GM18858 (cell line): ENCODE data around the gene SLC1A2.
A peak's percentile ranks its signal among the peaks of the same experiment; 100 is the strongest.

Experiments
- ATAC-seq: cut with Tn5 transposase; IDR thresholded peaks from one replicate; pipeline ENCODE4 v1.9.1; 2021; ENCODE audit not compliant: unreplicated experiment

Gene SLC1A2

GRCh38 chr11:35277827-35278226 lies 141.5 kb downstream of the SLC1A2 start:
- ATAC-seq = no peak

GRCh38 chr11:35276396-35277145 lies 142.8 kb downstream of the SLC1A2 start:
- no peak for ATAC-seq

GRCh38 chr11:35275786-35276170 lies 143.6 kb downstream of the SLC1A2 start:
- no peak for ATAC-seq

GRCh38 chr11:35274909-35275785 lies 144.2 kb downstream of the SLC1A2 start:
- no peak for ATAC-seq

GRCh38 chr11:35272391-35272902 lies 146.9 kb downstream of the SLC1A2 start:
- peak; percentile 81 for ATAC-seq

GRCh38 chr11:35271031-35271430 lies 148.3 kb downstream of the SLC1A2 start:
- ATAC-seq = no peak

GRCh38 chr11:35270342-35270741 lies 149.0 kb downstream of the SLC1A2 start:
- no peak for ATAC-seq

- ATAC-seq = no peak
Observed at GRCh38 chr11:35267504-35267903, 151.9 kb downstream of the SLC1A2 start.

GRCh38 chr11:35265755-35266454 lies 153.5 kb downstream of the SLC1A2 start:
- ATAC-seq = no peak

GRCh38 chr11:35262735-35263134 lies 156.6 kb downstream of the SLC1A2 start:
- no peak for ATAC-seq

- no peak for ATAC-seq
Observed at GRCh38 chr11:35262056-35262455, 157.3 kb downstream of the SLC1A2 start.

- ATAC-seq = no peak
Observed at GRCh38 chr11:35261197-35261596, 158.2 kb downstream of the SLC1A2 start.

- no peak for ATAC-seq
Observed at GRCh38 chr11:35260342-35260985, 158.9 kb downstream of the SLC1A2 start.

- no peak for ATAC-seq
Observed at GRCh38 chr11:35259529-35259928, 159.8 kb downstream of the SLC1A2 start.

GRCh38 chr11:35257281-35257680 lies 162.1 kb downstream of the SLC1A2 start:
- ATAC-seq = peak; percentile 100

- ATAC-seq = no peak
Observed at GRCh38 chr11:35256296-35256695, 163.1 kb downstream of the SLC1A2 start.

GRCh38 chr11:35255514-35255913 lies 163.8 kb downstream of the SLC1A2 start:
- ATAC-seq = no peak

GRCh38 chr11:35253237-35253636 lies 166.1 kb downstream of the SLC1A2 start:
- ATAC-seq = no peak

- ATAC-seq = no peak
Observed at GRCh38 chr11:35250621-35251020, 168.7 kb downstream of the SLC1A2 start.

- ATAC-seq = no peak
Observed at GRCh38 chr11:35250192-35250591, 169.2 kb downstream of the SLC1A2 start.
